GM19023 (cell line): ENCODE results near the gene APCDD1.

Source experiments
- ATAC-seq: cut with Tn5 transposase; IDR thresholded peaks from one replicate; pipeline ENCODE4 v1.9.1; 2021; ENCODE audit warnings: mild to moderate bottlenecking, moderate library complexity; ENCODE audit not compliant: unreplicated experiment

The APCDD1 gene

GRCh38 chr18:10453806-10454680 is at the start of gene APCDD1:
TSS of gene APCDD1 (plus strand) at chr18:10454635. CDS start at chr18:10454982, 347 bp downstream.
- no peak for ATAC-seq

DNA sequence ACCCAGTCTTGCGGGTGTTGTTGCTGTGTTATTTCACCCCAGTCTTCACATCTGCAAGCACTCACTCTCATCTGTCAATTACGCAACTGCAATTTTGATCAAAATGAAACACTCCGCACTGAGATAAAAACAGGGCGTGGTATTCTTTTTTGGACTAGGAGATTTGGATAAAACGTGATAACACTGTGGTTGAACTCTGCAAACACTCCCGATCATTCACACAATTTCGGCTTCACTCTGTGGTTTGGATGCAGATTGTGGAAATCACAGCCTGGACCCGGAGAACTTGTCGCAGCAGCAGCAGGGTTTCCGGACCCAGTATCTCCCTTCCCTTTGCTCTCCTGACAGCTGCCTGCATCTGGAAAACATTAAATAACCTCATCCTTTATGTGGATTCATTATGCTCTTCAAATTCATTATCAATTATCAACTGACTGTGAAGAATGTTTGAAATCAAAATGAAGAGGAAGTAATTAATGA is 49.4 kb upstream of the APCDD1 start:
- ATAC-seq: no peak

DNA sequence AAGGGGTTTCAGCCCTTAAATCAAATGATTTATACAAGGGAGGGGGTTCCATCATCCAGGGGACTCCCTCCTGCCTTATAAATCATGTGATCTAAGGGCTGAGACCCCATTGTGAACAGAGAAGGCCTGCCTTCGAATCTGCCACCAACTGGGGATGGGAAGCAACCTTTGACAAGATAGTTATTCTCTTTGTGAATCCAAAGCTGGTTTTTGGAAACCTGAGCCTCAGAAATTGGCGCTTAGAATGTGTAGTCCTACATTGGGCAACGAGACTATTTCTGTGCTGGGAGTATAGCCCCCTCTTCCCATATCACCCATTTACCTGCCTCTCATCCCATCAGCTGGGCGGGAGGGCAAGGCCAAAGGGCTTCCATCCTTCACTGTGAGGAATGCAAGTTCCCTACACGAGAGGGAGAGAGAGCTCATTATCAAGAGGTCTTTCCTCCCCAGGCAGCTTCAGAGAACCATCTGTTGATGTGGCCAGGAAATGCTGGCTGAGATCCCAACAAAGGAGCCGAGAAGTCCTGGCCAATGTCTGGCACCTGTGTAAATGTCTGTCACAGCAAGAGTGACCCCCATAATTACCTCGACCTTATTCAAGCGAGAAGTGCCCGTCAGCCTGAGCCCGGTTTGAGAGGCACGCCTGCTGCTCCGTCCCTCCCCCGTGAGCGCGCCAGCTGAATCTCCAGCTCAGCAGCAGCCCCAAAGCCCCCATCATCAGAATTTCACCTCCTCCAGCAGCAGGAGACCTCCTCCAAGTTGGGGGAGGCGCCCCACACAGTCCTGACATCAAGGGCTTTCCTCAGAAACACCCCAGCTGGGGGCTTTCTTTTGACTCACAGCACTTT is 48.4 kb upstream of the APCDD1 start:
- no peak for ATAC-seq

DNA sequence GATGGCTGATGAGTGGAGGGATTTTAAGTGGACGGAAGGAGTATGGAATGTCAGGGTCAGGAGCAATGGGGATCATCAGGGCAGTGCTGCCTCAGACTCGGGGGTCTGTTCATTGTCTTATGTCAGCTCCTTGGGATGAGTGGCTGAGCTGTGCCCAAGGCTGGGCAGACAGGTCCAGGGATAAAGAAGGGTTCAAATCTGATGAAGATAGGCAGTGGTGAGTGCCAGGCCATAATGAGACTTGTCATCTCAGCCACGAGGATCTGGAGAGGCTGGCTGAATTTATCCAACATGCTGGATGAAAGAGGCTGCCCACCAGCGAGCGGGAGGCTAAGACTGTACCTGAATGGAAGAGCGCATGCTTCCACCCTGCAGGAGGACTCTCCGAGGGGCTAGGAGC is 46.3 kb upstream of the APCDD1 start:
- ATAC-seq: no peak

DNA sequence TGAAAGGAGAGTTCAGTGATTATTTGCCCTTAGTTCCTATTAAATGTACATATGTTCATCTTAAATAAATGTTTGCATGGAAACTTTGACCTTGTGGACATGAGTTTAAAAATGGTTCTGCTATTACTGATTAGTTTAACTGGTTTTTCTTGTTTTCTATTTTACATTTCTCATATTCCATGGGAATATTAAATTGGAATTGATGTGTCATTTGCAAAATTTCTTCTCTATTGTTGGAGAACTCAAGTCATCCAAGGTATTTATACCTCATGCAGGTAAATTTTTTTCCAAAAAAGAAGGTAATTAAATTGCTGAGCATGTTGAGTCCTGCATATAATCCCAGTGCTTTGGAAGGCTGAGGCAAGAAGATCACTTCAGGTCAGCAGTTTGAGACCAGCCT is 45.4 kb upstream of the APCDD1 start:
- ATAC-seq: no peak

DNA sequence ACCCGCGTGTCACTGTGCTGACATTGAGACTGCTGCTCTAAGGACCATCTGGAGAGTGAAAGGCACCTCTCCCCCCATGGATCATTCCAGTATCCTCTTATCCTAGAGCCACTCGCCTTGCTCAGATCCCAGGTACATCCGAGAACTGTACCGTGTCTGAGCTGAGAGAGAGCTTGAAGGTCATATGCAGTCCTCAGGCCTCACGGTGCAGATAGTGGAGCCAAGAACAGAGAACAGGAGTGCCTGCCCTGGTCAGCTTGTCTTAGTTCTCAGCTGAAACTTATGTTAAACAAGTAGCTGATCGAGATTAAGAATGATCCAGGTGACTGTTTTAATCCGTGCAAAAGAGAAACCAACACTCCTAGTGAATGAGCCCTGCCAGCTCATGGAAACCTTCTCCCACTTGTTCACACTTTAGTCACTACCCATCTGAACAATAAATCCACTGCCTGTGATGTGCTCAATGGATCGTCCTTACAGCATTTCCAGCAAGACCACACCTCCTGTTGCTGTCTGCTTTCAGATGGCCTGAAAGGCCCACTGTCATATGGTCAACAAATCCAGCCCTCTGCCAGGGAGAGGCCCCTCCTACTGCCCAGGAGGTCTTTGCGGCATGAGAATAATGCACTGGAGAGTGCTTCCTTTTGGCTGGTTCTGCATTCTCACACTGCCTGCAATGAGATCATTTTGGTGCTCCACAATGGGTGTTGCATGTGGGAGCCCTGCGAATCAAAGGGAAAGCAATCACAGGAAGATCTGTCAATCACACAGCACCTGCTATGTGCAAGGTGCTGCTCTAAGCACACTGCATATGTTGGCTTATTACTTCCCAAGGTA is 43.7 kb upstream of the APCDD1 start:
- ATAC-seq: no peak

GRCh38 chr18:10412933-10413332 is 41.5 kb upstream of the APCDD1 start:
- ATAC-seq: no peak

- ATAC-seq: no peak
These were observed 40.7 kb upstream of the APCDD1 start for GRCh38 chr18:10413722-10414121.

- ATAC-seq: no peak
These were observed 40.1 kb upstream of the APCDD1 start for GRCh38 chr18:10414293-10414842.

DNA sequence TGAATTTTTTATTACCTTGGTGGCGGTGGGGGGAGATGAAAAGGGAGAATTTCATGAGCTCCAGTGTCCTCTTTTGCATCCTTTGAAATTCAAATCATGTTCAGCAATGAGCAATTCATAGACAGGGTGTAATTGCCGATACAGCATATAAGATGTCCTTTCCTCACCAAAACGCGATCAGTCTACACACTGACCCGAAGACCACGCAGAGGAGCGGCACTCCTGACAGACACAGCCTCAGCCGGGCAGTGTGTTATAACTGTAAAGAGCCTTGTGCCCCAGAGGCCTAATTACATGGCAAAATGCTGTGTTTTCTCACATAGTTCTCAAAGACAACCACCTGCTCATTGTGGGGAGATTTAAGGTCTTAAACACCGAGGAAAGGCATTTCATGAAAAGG is 38.4 kb upstream of the APCDD1 start:
- ATAC-seq: no peak

DNA sequence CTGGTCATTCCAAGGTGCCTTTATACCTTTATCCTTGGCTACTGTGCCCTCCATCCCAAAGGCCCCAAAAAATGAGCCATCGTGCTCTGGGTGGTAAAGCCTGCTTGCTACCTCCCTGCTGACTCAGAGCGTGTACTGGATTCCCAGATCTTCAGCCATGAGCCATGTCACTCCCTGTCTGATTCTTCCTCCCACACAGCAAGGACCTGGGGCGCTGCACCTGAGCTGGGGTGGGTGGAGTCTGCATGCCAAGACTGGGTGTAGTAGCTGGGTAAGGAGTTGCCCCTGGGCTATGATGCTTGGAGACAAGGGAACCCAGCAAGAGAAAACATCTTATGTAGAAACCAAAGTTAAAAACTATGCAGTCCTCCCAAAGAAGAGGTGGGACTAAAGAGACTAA is 37.2 kb upstream of the APCDD1 start:
- no peak for ATAC-seq

- ATAC-seq: no peak
These were observed 36.8 kb upstream of the APCDD1 start for GRCh38 chr18:10417664-10418063.

- no peak for ATAC-seq
These were observed 35.6 kb upstream of the APCDD1 start for GRCh38 chr18:10418836-10419235.

DNA sequence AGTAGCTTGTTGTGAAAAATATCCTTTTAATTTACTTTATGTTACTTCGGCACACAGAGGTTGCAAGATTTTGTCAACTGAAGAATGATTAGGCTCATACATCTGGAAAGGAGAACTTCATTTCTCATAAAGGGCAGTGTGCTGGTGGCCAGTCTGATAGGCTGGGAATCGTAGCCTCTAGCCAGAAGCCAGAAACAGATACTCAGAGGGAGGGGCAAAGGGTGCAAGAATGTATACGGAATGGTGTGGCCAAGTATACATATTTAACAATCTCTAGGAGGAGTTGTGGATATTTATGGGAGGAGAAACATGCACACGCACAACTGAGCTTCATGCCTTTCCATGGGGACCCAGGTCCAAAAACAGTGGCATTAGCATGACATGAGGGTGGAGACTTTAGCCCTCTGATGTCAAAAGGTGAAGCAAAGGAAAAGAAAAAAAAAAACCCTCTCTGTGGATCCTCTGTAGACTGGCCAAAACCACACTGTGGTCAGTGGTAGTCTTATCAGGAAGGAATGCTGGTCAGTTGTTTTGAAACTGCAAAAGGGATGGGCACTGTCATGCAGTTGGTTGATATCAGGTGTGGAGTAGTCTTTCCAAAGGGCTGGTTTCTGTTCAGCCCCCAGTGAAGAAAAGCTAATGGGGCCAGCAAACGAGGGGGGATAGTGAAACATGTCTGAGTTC is 34.9 kb upstream of the APCDD1 start:
- no peak for ATAC-seq

DNA sequence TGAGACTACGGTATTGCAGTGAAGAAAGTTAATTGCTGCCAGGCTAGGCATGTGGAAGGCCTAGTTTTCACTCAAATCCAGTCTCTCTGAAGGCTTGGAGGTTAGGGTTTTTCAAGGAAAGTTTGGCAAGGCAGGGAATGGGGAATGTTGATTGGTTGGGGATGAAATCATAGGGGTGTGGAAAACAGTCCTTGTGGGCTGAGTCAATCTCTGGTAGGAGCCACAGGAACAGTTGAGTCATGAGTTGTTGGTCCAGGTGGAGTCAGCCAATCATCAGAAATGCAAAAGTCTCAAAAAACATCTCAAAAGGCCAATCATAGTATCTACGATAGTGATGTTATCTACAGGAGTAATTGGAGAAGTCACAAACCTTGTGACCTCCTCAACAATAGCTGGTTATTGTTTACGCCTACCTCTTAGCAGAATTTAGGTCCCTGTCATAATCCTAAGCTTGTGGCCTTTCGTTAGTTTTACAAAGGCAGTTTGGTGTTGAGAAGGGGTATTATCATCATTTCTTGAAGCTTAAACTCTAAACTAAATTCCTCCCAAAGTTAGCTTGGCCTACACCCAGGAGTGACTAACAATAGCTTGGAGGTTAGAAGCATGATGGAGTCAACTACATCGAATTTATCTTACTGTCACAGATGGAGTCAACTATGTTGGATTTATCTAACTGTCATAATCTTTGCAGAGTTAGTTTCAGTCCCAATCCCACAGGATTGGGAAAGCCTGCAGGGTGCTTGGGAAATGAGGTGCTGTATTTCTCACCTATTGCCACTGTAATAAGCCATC is 33.7 kb upstream of the APCDD1 start:
- ATAC-seq: no peak

DNA sequence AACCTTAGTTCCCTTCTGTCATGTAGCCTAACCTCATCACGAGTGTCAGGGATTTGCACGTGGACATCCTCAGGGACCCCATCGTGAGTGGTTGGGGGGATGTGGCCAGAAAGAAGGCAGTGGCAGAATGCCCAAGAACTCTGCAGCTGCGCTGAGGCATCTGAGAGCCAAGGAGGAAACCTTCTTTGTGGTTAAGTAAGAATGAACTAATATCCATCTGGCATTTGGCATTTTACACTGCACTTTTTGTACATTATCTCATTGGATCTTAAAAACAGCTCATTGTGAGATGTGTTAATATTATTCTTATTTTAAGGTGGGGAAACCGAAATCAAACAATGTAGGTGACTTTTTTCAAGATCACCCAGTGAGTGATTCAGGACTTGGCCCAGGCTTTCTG is 32.6 kb upstream of the APCDD1 start:
- no peak for ATAC-seq

DNA sequence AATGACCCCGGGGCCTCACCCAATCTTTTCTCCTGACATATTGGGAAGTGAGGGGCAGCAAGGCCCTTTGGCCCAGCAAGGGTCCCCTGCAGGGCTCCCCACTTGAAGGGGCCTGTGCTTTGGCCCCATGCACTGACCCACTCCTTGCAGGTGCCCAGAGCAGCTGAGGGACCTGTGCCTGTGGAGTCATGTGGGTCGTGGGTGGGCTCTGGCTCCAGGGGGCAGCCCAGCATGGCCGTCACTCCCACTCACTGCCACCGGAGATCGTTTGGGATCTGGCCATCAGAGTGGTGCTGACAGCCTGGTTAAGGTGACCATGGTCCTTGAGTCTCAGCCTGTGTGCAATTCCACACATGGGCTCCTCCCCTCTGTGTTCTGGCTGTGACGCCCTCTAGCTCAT is 31.7 kb upstream of the APCDD1 start:
- ATAC-seq: no peak

DNA sequence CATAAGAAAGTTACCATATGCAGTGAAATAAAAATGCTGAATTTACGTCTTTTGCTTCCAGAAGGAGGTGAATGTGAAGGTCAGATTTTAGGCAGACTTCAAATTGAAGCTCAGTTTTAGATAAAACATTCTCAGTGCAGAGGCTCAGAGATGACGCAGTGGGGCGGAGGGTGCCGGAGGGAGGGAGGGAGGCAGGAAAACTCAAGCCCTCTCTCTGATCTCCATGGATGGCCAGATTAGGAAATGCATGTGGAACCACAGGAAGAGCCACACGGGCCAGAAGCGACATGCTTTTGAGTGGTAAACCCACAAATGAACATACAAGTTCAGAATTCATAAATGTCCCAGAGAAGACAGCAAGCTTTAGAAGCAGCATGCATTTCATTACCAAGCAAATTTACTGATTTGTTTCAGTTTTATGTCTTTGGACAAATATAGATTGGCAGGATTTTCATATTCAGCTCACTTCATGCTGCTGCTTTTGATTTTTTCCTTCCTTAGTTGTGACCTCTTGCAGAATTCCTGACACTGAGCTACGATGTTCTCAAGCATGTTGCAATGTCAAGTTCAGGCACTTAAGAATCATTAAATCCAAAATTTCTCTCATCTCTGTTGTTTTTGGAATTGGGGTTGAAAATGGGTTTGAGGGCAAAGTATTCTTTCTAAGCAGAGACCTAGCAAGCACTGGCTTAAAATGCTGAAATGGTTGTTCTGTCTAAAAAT is 29.7 kb upstream of the APCDD1 start:
- no peak for ATAC-seq

- no peak for ATAC-seq
These were observed 23.8 kb upstream of the APCDD1 start for GRCh38 chr18:10430677-10431076.
